Hepatocyte (in vitro differentiated cells): ENCODE results near the gene RBM39.

Source experiments
- CTCF ChIP-seq: fragments of 200-600 bp; sonication (generic); IDR thresholded peaks from 2 replicates; pipeline ENCODE4 v1.5.1; 2016; ENCODE audit warnings: antibody characterized with exemption, mild to moderate bottlenecking; ENCODE audit not compliant: poor library complexity
- EZH2 ChIP-seq: fragments of 200-600 bp; sonication (generic); IDR thresholded peaks from 2 replicates; pipeline ENCODE4 v1.6.1; 2016; ENCODE audit warnings: antibody characterized with exemption, mild to moderate bottlenecking, borderline replicate concordance
- EZH2phosphoT487 ChIP-seq: fragments of 200-600 bp; sonication (generic); IDR thresholded peaks from one replicate; pipeline ENCODE4 v1.6.1; 2018; ENCODE audit warnings: antibody characterized with exemption, mild to moderate bottlenecking, low read depth, moderate library complexity; ENCODE audit not compliant: unreplicated experiment, severe bottlenecking

GRCh38 chr20:35698298-35699126 is 43.5 kb downstream of the RBM39 start:
- TF ChIP-seq EZH2phosphoT487, result no peak
- no peak for TF ChIP-seq CTCF
- no peak for TF ChIP-seq EZH2
